Stomach (tissue), 4 donors: ENCODE measurements around the gene CACNA1E.

Experiments used
- CTCF ChIP-seq, 7 experiments: fragments of 450-650 bp in 4 of 7; fragments of 200-600 bp in 3 of 7; sonication (generic) in 3 of 7; IDR thresholded peaks; one replicate each; pipeline ENCODE4 v1.5.1; 2016 to 2019; ENCODE audit warnings: antibody characterized with exemption in 7 of 7, control low read depth in 2 of 7, mild to moderate bottlenecking in 1 of 7
- POLR2A ChIP-seq, 4 donors: fragments of 450-650 bp; IDR thresholded peaks; one replicate each; pipeline ENCODE4 v1.6.1; 2016; ENCODE audit warnings: antibody characterized with exemption in 4 of 4, control low read depth in 2 of 4, mild to moderate bottlenecking in 1 of 4, moderate library complexity in 1 of 4

DNA sequence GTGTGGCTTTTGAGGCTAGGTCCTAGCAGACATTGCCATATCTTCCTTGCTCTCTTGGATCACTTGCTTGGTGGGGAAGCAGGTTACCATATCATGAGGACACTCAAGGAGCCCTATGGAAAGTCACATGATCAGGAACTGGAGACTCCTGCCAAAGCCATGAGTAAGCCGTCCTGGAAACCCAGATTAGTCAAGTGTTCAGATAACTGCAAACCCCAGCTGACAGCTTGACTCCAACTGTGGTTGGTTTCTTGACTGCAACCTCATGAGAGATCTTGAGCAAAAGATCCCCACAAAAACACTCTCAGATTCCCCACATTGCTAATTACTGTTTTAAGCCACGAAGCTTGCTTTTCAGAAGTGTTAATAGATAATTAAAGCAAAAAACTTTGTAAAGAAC, 58.6 kb downstream of the CACNA1E start:
- TF ChIP-seq POLR2A (IDR thresholded peaks at IDR 0.05) = no peak
- no peak for TF ChIP-seq CTCF (IDR thresholded peaks at IDR 0.05)
